ENCODE data around the gene CORO1C. TPM values are rescaled to one million over a fixed set of nuclear protein-coding genes. Genes with fewer than 3 reads are reported as not detected.

Gene CORO1C
- total RNA-seq, 1 experiment from 2014 or later: 195 TPM

GRCh38 chr12:108759924-108760323 lies 28.6 kb upstream of the CORO1C start:
- no peaks in the 10 kb centered on the region for H3K36me3 ChIP-seq (ENCODE audit: control insufficient read depth, insufficient read depth, low read length)
- H3K4me1 Mint-ChIP-seq (ENCODE audit: low read depth, unreplicated experiment): peaks cover 1% of the 10 kb centered on the region
- H3K9me3 ChIP-seq: no peaks in the 10 kb centered on the region
- H3K4me1 ChIP-seq: no peaks in the 10 kb centered on the region
- no peaks in the 10 kb centered on the region for H3K27me3 Mint-ChIP-seq (ENCODE audit: insufficient read depth, unreplicated experiment)
- no peak for DNase-seq
- no TSS peak for BruUV-seq (replicated peaks)
- ChIA-PET POLR2A (no interaction called here), CTCF (no interaction called here)
- H3K27me3 ChIP-seq (replicated peaks; ENCODE audit: control insufficient read depth, insufficient read depth, low read length): no peaks in the 10 kb centered on the region
- no peak overlapping the region for H3K4me3 Mint-ChIP-seq (ENCODE audit: unreplicated experiment)
- TF ChIP-seq CTCF (IDR thresholded peaks at IDR 0.05; ENCODE audit: insufficient read depth in 1 of 2, low read depth in 1 of 2, low read length in 1 of 2, severe bottlenecking in 1 of 2, unreplicated experiment in 1 of 2): no peak
- H3K27ac Mint-ChIP-seq (ENCODE audit: unreplicated experiment): no peak overlapping the region
- H3K4me3 ChIP-seq (ENCODE audit: low read depth, low read length): no peak overlapping the region
- intact Hi-C loops (cut with micrococcal nuclease; ENCODE audit: unreplicated experiment): no loop called here
- no peaks in the 10 kb centered on the region for H3K36me3 Mint-ChIP-seq (ENCODE audit: insufficient read depth, unreplicated experiment)
- no peaks in the 10 kb centered on the region for H3K9me3 Mint-ChIP-seq (ENCODE audit: unreplicated experiment)

- Histone ChIP-seq H3K4me3 (ENCODE audit: low read depth, low read length) (no peak overlapping the region), H3K9me3 (no peaks in the 10 kb centered on the region), H3K27me3 (replicated peaks; ENCODE audit: control insufficient read depth, insufficient read depth, low read length) (no peaks in the 10 kb centered on the region), H3K36me3 (ENCODE audit: control insufficient read depth, insufficient read depth, low read length) (no peaks in the 10 kb centered on the region), H3K4me1 (no peaks in the 10 kb centered on the region)
- TF ChIP-seq CTCF (IDR thresholded peaks at IDR 0.05; ENCODE audit: insufficient read depth in 1 of 2, low read depth in 1 of 2, low read length in 1 of 2, severe bottlenecking in 1 of 2, unreplicated experiment in 1 of 2): no peak
- Mint-ChIP-seq H3K4me1 (ENCODE audit: low read depth, unreplicated experiment) (no peaks in the 10 kb centered on the region), H3K9me3 (ENCODE audit: unreplicated experiment) (no peaks in the 10 kb centered on the region), H3K4me3 (ENCODE audit: unreplicated experiment) (no peak overlapping the region), H3K36me3 (ENCODE audit: insufficient read depth, unreplicated experiment) (no peaks in the 10 kb centered on the region), H3K27ac (ENCODE audit: unreplicated experiment) (no peak overlapping the region), H3K27me3 (ENCODE audit: insufficient read depth, unreplicated experiment) (no peaks in the 10 kb centered on the region)
- no TSS peak for BruUV-seq (replicated peaks)
- POLR2A ChIA-PET: no interaction called here
- intact Hi-C loops (cut with micrococcal nuclease; ENCODE audit: unreplicated experiment): no loop called here
- CTCF ChIA-PET: interaction anchor here (0.7 kb wide), 1 partner anchor 27 kb away, joined by 3 read pairs; no protein-coding TSS in a partner anchor
- no peak for DNase-seq
Measured at GRCh38 chr12:108757856-108758255, 26.5 kb upstream of the CORO1C start.

GRCh38 chr12:108756421-108756820 lies 25.1 kb upstream of the CORO1C start:
- intact Hi-C loops (cut with micrococcal nuclease; ENCODE audit: unreplicated experiment): no loop called here
- Mint-ChIP-seq H3K36me3 (ENCODE audit: insufficient read depth, unreplicated experiment) (no peaks in the 10 kb centered on the region), H3K4me1 (ENCODE audit: low read depth, unreplicated experiment) (no peaks in the 10 kb centered on the region), H3K9me3 (ENCODE audit: unreplicated experiment) (no peaks in the 10 kb centered on the region), H3K4me3 (ENCODE audit: unreplicated experiment) (no peak overlapping the region), H3K27ac (ENCODE audit: unreplicated experiment) (no peak overlapping the region), H3K27me3 (ENCODE audit: insufficient read depth, unreplicated experiment) (no peaks in the 10 kb centered on the region)
- no peak for DNase-seq
- Histone ChIP-seq H3K4me3 (ENCODE audit: low read depth, low read length) (no peak overlapping the region), H3K9me3 (no peaks in the 10 kb centered on the region), H3K4me1 (no peaks in the 10 kb centered on the region), H3K36me3 (ENCODE audit: control insufficient read depth, insufficient read depth, low read length) (no peaks in the 10 kb centered on the region), H3K27me3 (replicated peaks; ENCODE audit: control insufficient read depth, insufficient read depth, low read length) (no peaks in the 10 kb centered on the region)
- no TSS peak for BruUV-seq (replicated peaks)
- POLR2A ChIA-PET: no interaction called here
- TF ChIP-seq CTCF (IDR thresholded peaks at IDR 0.05; ENCODE audit: insufficient read depth in 1 of 2, low read depth in 1 of 2, low read length in 1 of 2, severe bottlenecking in 1 of 2, unreplicated experiment in 1 of 2): no peak
- CTCF ChIA-PET: interaction anchor here (0.9 kb wide), 1 partner anchor 25 kb away, joined by 3 read pairs; no protein-coding TSS in a partner anchor

Measured in Caco-2 (cell line).